ELF-1 (cell line): Measurements from ENCODE around the gene KLF7.
"Not testable (repeated sequence)": the region's sequence is repeated elsewhere in the genome, so short reads cannot be mapped to it uniquely, and the experiment has no call there.

Experiments
- DNase-seq: peaks from one replicate; pipeline ENCODE4 v3.0.0-alpha.2; 2016; ENCODE audit warnings: low read depth, low spot score

KLF7 gene

GRCh38 chr2:207066166-207066565 is 99.6 kb downstream of the KLF7 start:
- DNase-seq = no peak

GRCh38 chr2:207064128-207064690 is 101.5 kb downstream of the KLF7 start:
- no peak for DNase-seq

GRCh38 chr2:207061181-207061580 is 104.6 kb downstream of the KLF7 start:
- no peak for DNase-seq

- no peak for DNase-seq
Measured at GRCh38 chr2:207055257-207055656, 110.5 kb downstream of the KLF7 start.

- no peak for DNase-seq
Measured at GRCh38 chr2:207054521-207054920, 111.2 kb downstream of the KLF7 start.

- DNase-seq = no peak
Measured at GRCh38 chr2:207051385-207051965, 114.3 kb downstream of the KLF7 start.

GRCh38 chr2:207049122-207049521 is 116.6 kb downstream of the KLF7 start:
- no peak for DNase-seq

- no peak for DNase-seq
Measured at GRCh38 chr2:207048416-207048815, 117.3 kb downstream of the KLF7 start.

- no peak for DNase-seq
Measured at GRCh38 chr2:207046724-207047123, 119.0 kb downstream of the KLF7 start.

- no peak for DNase-seq
Measured at GRCh38 chr2:207045531-207045930, 120.2 kb downstream of the KLF7 start.

- no peak for DNase-seq
Measured at GRCh38 chr2:207044379-207045362, 121.1 kb downstream of the KLF7 start.

GRCh38 chr2:207042841-207043240 is 122.9 kb downstream of the KLF7 start:
- no peak for DNase-seq

GRCh38 chr2:207041786-207042554 is 123.8 kb downstream of the KLF7 start:
- DNase-seq = no peak

- DNase-seq = peak; percentile 41
Measured at GRCh38 chr2:207041279-207041678, 124.5 kb downstream of the KLF7 start.

GRCh38 chr2:207040696-207041095 is 125.1 kb downstream of the KLF7 start:
- DNase-seq = no peak

GRCh38 chr2:207039225-207039624 is 126.5 kb downstream of the KLF7 start:
- no peak for DNase-seq

- no peak for DNase-seq
Measured at GRCh38 chr2:207038299-207038698, 127.4 kb downstream of the KLF7 start.

- no peak for DNase-seq
Measured at GRCh38 chr2:207037896-207038295, 127.9 kb downstream of the KLF7 start.

- not testable (repeated sequence) for DNase-seq
Measured at GRCh38 chr2:207037023-207037422, 128.7 kb downstream of the KLF7 start.

GRCh38 chr2:207035875-207036274 is 129.9 kb downstream of the KLF7 start:
- DNase-seq = no peak

GRCh38 chr2:207032490-207032889 is 133.3 kb downstream of the KLF7 start:
- DNase-seq = no peak
